GM06990 (cell line): ENCODE results near the gene SOWAHB.

ENCODE experiments used
- DNase-seq: peaks from one replicate; pipeline ENCODE4 v3.0.0-alpha.2; 2011; ENCODE audit not compliant: insufficient read length; ENCODE audit errors: extremely low read depth
- H3K27me3 ChIP-seq: replicated peaks from 2 replicates; pipeline ENCODE4 v1.6.0; 2011; ENCODE audit warnings: low read length; ENCODE audit not compliant: control insufficient read depth, insufficient read depth
- H3K36me3 ChIP-seq: 2 replicates; pipeline ENCODE4 v1.5.1; 2011; ENCODE audit warnings: low read length; ENCODE audit not compliant: control insufficient read depth, insufficient read depth
- H3K4me3 ChIP-seq: replicated peaks from 2 replicates; pipeline ENCODE4 v1.5.1; 2011; ENCODE audit warnings: low read depth, mild to moderate bottlenecking, control low read depth, low read length
- TF ChIP-seq, protein P1 (sequence below): IDR thresholded peaks from 2 replicates; pipeline ENCODE4 v1.5.1; 2011; ENCODE audit warnings: low read length, control low read depth, mild to moderate bottlenecking, inconsistent platforms; ENCODE audit not compliant: insufficient read depth, poor library complexity, severe bottlenecking

SOWAHB gene

DNA sequence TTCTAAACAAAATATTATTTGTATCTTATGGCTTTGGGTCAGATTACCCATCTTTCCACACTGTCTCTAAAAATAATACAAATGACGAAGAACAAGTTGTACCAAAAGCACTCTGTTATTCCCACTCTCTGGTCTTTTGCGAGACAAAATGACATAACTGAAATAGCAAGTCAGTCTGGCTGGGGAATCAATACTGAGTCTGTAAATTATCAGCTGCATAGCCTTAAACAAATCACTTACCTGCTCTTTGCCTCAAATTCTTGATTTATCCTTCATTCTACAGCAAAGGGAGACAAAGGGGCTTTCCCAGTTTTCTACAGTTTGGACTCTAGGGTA lies 40.9 kb downstream of the SOWAHB start:
- Histone ChIP-seq H3K4me3 (no peak overlapping the region), H3K36me3 (no peaks in the 10 kb centered on the region), H3K27me3 (no peaks in the 10 kb centered on the region)
- no peak for DNase-seq
- TF ChIP-seq, protein P1, sequence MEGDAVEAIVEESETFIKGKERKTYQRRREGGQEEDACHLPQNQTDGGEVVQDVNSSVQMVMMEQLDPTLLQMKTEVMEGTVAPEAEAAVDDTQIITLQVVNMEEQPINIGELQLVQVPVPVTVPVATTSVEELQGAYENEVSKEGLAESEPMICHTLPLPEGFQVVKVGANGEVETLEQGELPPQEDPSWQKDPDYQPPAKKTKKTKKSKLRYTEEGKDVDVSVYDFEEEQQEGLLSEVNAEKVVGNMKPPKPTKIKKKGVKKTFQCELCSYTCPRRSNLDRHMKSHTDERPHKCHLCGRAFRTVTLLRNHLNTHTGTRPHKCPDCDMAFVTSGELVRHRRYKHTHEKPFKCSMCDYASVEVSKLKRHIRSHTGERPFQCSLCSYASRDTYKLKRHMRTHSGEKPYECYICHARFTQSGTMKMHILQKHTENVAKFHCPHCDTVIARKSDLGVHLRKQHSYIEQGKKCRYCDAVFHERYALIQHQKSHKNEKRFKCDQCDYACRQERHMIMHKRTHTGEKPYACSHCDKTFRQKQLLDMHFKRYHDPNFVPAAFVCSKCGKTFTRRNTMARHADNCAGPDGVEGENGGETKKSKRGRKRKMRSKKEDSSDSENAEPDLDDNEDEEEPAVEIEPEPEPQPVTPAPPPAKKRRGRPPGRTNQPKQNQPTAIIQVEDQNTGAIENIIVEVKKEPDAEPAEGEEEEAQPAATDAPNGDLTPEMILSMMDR: no peak

DNA sequence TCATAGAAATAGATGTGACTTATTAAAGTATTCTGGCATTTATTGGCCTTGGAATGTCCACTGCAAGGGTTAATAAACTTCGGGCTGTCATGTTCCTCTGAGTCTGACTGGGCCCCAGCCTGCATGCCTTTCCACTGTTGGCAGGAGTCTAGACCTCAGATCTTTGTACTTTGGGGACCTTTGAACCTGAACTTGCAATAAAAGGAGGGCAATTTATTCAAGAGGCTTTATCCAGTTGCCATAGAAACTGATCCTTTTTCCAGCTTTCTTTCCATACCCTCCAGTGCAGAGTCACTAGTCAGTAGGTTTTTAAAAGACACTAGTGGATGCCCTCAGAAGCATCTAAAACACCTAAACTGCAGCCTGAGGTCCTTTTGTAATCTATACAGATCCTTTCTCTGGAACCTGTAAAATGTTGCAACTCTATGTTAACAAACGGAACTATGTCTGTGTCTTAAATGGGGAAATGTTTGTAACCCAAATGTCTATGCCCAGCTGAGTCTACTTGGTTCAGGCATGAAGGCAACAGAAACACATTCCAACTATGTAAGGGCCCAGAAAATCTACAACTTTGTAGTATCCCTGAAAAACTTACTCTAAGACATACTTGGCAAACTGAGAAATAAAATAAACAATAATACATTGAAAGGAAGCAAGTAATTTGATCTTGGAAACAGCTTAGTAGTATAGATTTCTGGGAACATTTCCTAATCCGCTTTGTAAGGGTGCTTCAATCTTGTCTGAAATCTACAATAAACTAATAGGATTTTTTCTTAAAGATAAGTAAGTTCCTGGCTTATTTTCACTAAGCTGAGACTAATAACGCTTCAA lies 41.5 kb downstream of the SOWAHB start:
- H3K4me3 ChIP-seq: no peak overlapping the region
- DNase-seq: no peak
- H3K36me3 ChIP-seq: no peaks in the 10 kb centered on the region
- TF ChIP-seq, protein P1: no peak
- no peaks in the 10 kb centered on the region for H3K27me3 ChIP-seq

DNA sequence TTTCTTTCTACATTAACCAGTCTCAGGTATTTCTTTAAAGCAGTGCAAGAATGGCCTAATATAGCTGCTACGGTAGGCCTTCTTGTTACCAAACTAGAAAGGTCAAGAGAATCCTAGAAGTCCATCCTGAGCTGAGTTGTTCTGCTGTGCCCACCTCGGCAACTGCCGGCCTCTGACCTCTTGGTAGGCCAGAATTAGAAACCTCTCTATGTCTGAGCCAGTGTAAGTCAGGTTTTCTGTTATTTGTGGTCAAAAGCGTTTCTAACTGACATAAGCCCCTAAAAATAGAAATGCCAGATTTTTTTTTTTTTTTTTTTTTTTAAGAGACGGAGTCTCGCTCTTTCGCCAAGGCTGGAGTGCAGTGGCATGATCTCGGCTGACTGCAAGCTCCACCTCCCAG lies 43.1 kb downstream of the SOWAHB start:
- H3K27me3 ChIP-seq: no peaks in the 10 kb centered on the region
- TF ChIP-seq, protein P1: no peak
- H3K36me3 ChIP-seq: no peaks in the 10 kb centered on the region
- H3K4me3 ChIP-seq: no peak overlapping the region
- DNase-seq: no peak

DNA sequence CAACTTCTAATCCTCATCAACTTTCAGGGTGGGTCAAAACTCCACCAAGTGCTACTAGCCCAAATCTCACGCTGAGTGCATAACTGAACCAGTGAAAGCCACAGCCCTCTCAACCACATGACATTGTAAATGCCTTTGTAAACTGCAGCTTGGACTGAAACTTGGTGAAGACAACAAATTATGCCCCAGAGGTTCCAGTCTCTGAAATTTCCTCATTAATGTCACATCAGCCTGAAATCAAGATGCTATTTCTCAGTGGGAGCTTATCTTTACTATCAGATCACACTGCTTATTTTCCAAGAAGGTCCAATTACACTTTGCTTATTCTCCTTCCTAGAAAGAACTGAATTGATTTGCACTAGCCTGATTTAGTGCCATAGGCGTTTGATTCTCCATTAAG lies 46.6 kb downstream of the SOWAHB start:
- H3K27me3 ChIP-seq: no peaks in the 10 kb centered on the region
- no peaks in the 10 kb centered on the region for H3K36me3 ChIP-seq
- TF ChIP-seq, protein P1: no peak
- no peak overlapping the region for H3K4me3 ChIP-seq
- no peak for DNase-seq

DNA sequence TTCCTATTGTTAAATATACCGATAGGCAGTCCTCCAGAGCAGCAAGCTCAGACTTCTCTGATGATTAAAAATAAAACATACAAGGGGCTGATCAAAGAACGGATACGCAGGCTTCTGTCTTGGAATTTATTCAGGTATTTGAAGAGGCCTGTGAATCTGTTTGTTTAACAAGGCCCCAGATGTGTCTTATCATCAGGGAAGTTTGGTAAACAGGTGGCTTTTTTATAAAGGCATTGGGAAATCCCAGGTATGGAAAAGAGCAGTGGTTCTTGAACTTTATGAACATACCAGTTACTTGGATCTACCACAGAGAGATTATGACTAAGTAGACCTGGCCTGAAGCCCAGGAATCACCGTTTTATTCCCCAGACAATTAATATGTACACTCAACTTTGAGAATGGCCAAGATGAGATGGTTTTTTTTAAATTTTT lies 47.9 kb downstream of the SOWAHB start:
- no peaks in the 10 kb centered on the region for H3K27me3 ChIP-seq
- DNase-seq: no peak
- TF ChIP-seq, protein P1: no peak
- H3K4me3 ChIP-seq: no peak overlapping the region
- no peaks in the 10 kb centered on the region for H3K36me3 ChIP-seq
